ENCODE measurements around the gene SS18.
A peak's percentile ranks its signal among the peaks of the same experiment; 100 is the strongest.

SS18 gene

GRCh38 chr18:26071020-26071419 lies 19.4 kb downstream of the SS18 start:
- DNase-seq = no peak

- DNase-seq = no peak
Measured at GRCh38 chr18:26059357-26059756, 31.1 kb downstream of the SS18 start.

GRCh38 chr18:26057344-26057773 lies 33.1 kb downstream of the SS18 start:
- no peak for DNase-seq

GRCh38 chr18:26056291-26056690 lies 34.1 kb downstream of the SS18 start:
- DNase-seq = no peak

- no peak for DNase-seq
Measured at GRCh38 chr18:26052505-26052904, 37.9 kb downstream of the SS18 start.

GRCh38 chr18:26051843-26052242 lies 38.6 kb downstream of the SS18 start:
- DNase-seq = no peak

GRCh38 chr18:26046419-26047077 lies 43.9 kb downstream of the SS18 start:
- no peak for DNase-seq

GRCh38 chr18:26044807-26045206 lies 45.6 kb downstream of the SS18 start:
- no peak for DNase-seq

- no peak for DNase-seq
Measured at GRCh38 chr18:26040051-26040656, 50.3 kb downstream of the SS18 start.

GRCh38 chr18:26039203-26039602 lies 51.2 kb downstream of the SS18 start:
- DNase-seq = no peak

- DNase-seq = no peak
Measured at GRCh38 chr18:26036635-26037034, 53.8 kb downstream of the SS18 start.

- DNase-seq = no peak
Measured at GRCh38 chr18:26034850-26035497, 55.4 kb downstream of the SS18 start.

GRCh38 chr18:26022585-26022984 lies 67.8 kb downstream of the SS18 start:
- DNase-seq = no peak

- DNase-seq = no peak
Measured at GRCh38 chr18:26021061-26021754, 69.2 kb downstream of the SS18 start.

GRCh38 chr18:26017929-26018328 lies 72.5 kb downstream of the SS18 start:
- no peak for DNase-seq

GRCh38 chr18:26014462-26014861 lies 76.0 kb downstream of the SS18 start:
- DNase-seq = no peak

GRCh38 chr18:26008619-26009018 lies 81.8 kb downstream of the SS18 start:
- DNase-seq = no peak

GRCh38 chr18:26008096-26008495 lies 82.3 kb downstream of the SS18 start:
- DNase-seq = no peak

- DNase-seq = no peak
Measured at GRCh38 chr18:26005950-26006349, 84.5 kb downstream of the SS18 start.

GRCh38 chr18:26004832-26005231 lies 85.6 kb downstream of the SS18 start:
- DNase-seq = no peak

- no peak for DNase-seq
Measured at GRCh38 chr18:26003817-26004216, 86.6 kb downstream of the SS18 start.

- DNase-seq = peak; percentile 15
Measured at GRCh38 chr18:26003356-26003755, 87.1 kb downstream of the SS18 start.

GRCh38 chr18:26002375-26002910 lies 88.0 kb downstream of the SS18 start:
- no peak for DNase-seq

- no peak for DNase-seq
Measured at GRCh38 chr18:25998461-25998860, 92.0 kb downstream of the SS18 start.
